ENCODE results near the gene TNKS1BP1. TPM values are rescaled to one million over a fixed set of nuclear protein-coding genes. Genes with fewer than 3 reads are reported as not detected.

The TNKS1BP1 gene
- polyA plus RNA-seq, 6 donors from 2014 or later, result 1.1 to 3.8 (median 2.9) TPM; not detected in 1

GRCh38 chr11:57359896-57360690 lies 35.3 kb upstream of the TNKS1BP1 start:
- no peak for ATAC-seq (ENCODE audit: low read depth in 2 of 2)
- no peak for DNase-seq
- Mint-ChIP-seq H3K4me3 (no peak overlapping the region), H3K9me3 (no peaks in the 10 kb centered on the region), H3K36me3 (no peaks in the 10 kb centered on the region), H3K27ac (no peak overlapping the region), H3K4me1 (peaks cover 0 to 2% (median 0%) of the 10 kb centered on the region in 3 donors), H3K27me3 (peaks cover 22 to 27% (median 22%) of the 10 kb centered on the region in 3 donors)

DNA sequence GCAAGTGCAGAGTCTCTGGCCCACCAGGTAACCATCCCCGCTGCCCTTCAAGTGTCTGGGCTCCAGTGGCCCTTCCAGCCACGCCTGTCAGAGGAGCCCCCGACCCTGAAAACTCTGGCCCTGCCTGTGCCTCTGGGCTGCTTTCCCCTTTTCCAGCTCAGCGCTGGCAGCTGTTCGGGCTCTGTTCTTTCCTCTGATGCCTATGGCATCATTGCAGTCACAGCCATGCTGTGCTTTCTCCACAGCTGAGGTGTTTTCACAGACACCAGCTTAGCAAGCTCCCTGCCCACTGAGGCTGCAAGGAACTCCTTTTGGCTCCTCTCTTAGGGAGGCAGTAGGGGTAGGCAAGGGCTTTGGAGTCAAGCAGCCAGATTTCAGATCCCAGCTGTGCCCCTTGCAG lies 34.6 kb upstream of the TNKS1BP1 start:
- no peak overlapping the region for H3K4me3 Mint-ChIP-seq
- ATAC-seq (ENCODE audit: low read depth in 2 of 2) (no peak), DNase-seq (no peak)
- peaks cover 0 to 4% (median 2%) of the 10 kb centered on the region in 3 donors for H3K4me1 Mint-ChIP-seq
- H3K9me3 Mint-ChIP-seq, result no peaks in the 10 kb centered on the region
- H3K27ac Mint-ChIP-seq, result no peak overlapping the region
- H3K27me3 Mint-ChIP-seq, result peaks cover 21 to 28% (median 28%) of the 10 kb centered on the region in 3 donors
- H3K36me3 Mint-ChIP-seq, result no peaks in the 10 kb centered on the region

DNA sequence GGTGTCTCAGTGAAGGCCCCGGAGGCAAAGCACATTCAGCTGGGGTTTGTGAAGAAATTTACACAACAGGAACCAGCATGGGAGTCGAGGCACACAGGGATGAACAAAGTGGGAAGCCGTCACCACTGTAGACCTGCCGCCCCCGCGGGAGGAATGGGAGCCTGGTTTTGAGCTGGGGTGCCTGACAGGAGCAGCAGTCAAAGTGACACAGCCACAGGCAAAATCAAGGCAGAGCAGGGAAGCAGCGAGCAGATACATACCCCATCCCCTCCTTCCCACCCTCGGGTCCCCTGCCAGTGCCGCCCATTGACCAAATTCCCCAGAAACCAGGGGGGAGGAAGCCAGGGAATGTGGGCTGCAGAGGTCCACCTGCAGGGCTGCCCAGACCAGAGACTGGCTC lies 34.2 kb upstream of the TNKS1BP1 start:
- no peak for ATAC-seq (ENCODE audit: low read depth in 2 of 2)
- H3K27me3 Mint-ChIP-seq, result peaks cover 19 to 31% (median 28%) of the 10 kb centered on the region in 3 donors
- no peak for DNase-seq
- H3K36me3 Mint-ChIP-seq, result no peaks in the 10 kb centered on the region
- no peak overlapping the region for H3K4me3 Mint-ChIP-seq
- peaks cover 0 to 5% (median 2%) of the 10 kb centered on the region in 3 donors for H3K4me1 Mint-ChIP-seq
- H3K9me3 Mint-ChIP-seq, result no peaks in the 10 kb centered on the region
- no peak overlapping the region for H3K27ac Mint-ChIP-seq

DNA sequence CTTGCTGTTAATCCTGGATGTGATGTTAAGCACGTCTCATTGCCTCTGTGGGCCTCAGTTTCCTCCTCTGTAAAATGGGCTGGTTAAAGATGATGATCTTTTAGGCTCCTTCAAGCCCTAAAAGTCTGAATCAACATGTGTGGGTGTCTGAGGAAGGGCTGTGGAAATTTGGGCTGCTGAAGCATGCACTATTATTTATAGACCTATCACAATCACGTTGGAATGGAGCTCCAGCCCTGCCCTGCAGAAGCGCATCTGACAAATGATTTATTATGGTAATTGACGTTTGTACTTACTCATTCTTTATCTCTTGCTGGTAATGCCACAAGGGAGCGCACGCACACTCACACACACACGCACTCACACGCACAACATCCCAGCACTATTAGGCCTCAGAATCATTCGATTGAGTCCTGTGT lies 33.8 kb upstream of the TNKS1BP1 start:
- H3K36me3 Mint-ChIP-seq, result no peaks in the 10 kb centered on the region
- H3K27ac Mint-ChIP-seq, result peak overlapping the region in 1 of 6 donors; percentile 5

GRCh38 chr11:57357856-57358255 lies 33.1 kb upstream of the TNKS1BP1 start:
- Mint-ChIP-seq H3K27me3 (peaks cover 13 to 28% (median 28%) of the 10 kb centered on the region in 3 donors), H3K9me3 (no peaks in the 10 kb centered on the region), H3K27ac (no peak overlapping the region), H3K4me1 (peaks cover 0 to 5% (median 2%) of the 10 kb centered on the region in 3 donors), H3K4me3 (no peak overlapping the region), H3K36me3 (no peaks in the 10 kb centered on the region)
- DNase-seq, result no peak
- ATAC-seq (ENCODE audit: low read depth in 2 of 2), result no peak

More for the DNA sequence above, 33.8 kb upstream of the TNKS1BP1 start:
- Mint-ChIP-seq H3K27me3 (peaks cover 19 to 31% (median 28%) of the 10 kb centered on the region in 3 donors), H3K4me1 (peaks cover 0 to 5% (median 2%) of the 10 kb centered on the region in 3 donors), H3K4me3 (no peak overlapping the region), H3K9me3 (no peaks in the 10 kb centered on the region)
- ATAC-seq (ENCODE audit: low read depth in 2 of 2) (no peak), DNase-seq (no peak)

DNA sequence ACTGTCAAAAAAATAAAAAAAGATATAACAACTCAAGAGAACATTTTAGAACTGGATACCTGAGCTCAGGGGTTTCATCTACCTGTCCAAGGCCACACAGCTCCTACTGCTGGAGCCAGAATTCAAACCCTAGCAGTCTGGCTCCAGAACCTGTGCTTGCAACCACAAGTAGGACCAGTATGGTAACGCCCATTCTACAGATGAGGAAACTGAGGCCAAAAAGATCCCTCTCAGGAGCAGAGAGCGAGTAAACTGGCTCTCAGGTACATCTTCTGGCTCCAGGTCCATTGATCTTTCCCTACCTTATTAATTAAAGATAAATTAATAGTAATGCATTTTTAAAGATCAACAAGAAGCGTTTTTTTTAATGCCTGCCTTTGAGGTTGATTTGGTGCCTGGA lies 32.6 kb upstream of the TNKS1BP1 start:
- DNase-seq, result no peak
- Mint-ChIP-seq H3K27me3 (peaks cover 12 to 27% (median 25%) of the 10 kb centered on the region in 3 donors), H3K36me3 (no peaks in the 10 kb centered on the region), H3K27ac (no peak overlapping the region), H3K9me3 (no peaks in the 10 kb centered on the region), H3K4me1 (peaks cover 0 to 5% (median 2%) of the 10 kb centered on the region in 3 donors), H3K4me3 (no peak overlapping the region)
- no peak for ATAC-seq (ENCODE audit: low read depth in 2 of 2)

DNA sequence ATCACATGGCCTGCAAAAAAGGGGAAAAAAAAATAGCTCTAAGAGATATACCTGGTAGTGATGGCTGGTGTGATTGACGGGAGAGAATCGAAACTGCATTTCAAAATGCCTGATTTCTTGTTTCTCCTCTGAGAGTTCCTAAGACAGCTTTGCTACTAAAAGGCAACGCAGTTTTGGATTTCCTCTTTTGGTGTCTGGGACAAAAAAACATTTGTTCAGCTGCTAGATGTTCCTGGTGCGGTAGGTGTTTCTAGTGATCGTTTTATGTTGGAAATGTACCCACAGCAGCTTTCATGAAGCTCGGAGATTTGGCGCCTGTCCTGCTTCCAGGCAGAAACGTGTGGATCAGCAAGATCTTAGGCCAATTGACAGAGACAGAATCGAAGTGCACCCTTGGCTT lies 31.5 kb upstream of the TNKS1BP1 start:
- Mint-ChIP-seq H3K27me3 (peaks cover 10 to 22% (median 20%) of the 10 kb centered on the region in 3 donors), H3K36me3 (no peaks in the 10 kb centered on the region), H3K9me3 (peaks cover 0 to 5% (median 4%) of the 10 kb centered on the region in 7 donors), H3K4me3 (no peak overlapping the region), H3K27ac (no peak overlapping the region), H3K4me1 (peaks cover 0 to 5% (median 2%) of the 10 kb centered on the region in 3 donors)
- ATAC-seq (ENCODE audit: low read depth in 2 of 2), result no peak
- no peak for DNase-seq

DNA sequence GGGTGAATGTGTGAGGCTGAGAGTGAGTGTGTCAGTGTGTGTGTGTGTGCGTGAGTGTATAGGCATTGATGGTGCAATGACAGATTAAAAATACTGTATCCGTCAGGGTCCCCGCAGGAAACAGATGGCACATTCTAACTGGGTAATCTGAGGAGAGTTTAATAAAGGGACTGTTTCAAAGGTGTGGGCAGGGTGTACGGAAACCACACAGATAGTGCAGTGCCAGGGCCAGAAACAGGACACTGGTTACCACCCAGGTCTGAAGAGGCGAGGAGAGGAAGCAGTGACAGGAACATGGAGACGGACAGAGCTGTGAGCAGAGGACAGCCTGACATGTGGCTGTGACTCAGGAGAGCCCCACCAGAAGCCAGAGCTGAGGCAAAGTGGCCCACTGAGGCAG lies 29.9 kb upstream of the TNKS1BP1 start:
- no peak for DNase-seq
- no peak overlapping the region for H3K4me3 Mint-ChIP-seq
- H3K27ac Mint-ChIP-seq, result no peak overlapping the region
- no peak for ATAC-seq (ENCODE audit: low read depth in 2 of 2)
- H3K27me3 Mint-ChIP-seq, result peaks cover 11 to 26% (median 20%) of the 10 kb centered on the region in 3 donors
- H3K9me3 Mint-ChIP-seq, result peaks cover 0 to 6% (median 5%) of the 10 kb centered on the region in 7 donors
- H3K4me1 Mint-ChIP-seq, result peaks cover 5 to 6% (median 6%) of the 10 kb centered on the region in 3 donors
- no peaks in the 10 kb centered on the region for H3K36me3 Mint-ChIP-seq

- Mint-ChIP-seq H3K4me3 (no peak overlapping the region), H3K9me3 (peaks cover 0 to 6% (median 5%) of the 10 kb centered on the region in 7 donors), H3K27me3 (peaks cover 11 to 26% (median 20%) of the 10 kb centered on the region in 3 donors), H3K36me3 (no peaks in the 10 kb centered on the region), H3K27ac (no peak overlapping the region), H3K4me1 (peaks cover 5 to 6% (median 6%) of the 10 kb centered on the region in 3 donors)
- ATAC-seq (ENCODE audit: low read depth in 2 of 2), result no peak
- DNase-seq, result no peak
Observed at GRCh38 chr11:57353852-57354251, 29.1 kb upstream of the TNKS1BP1 start.

DNA sequence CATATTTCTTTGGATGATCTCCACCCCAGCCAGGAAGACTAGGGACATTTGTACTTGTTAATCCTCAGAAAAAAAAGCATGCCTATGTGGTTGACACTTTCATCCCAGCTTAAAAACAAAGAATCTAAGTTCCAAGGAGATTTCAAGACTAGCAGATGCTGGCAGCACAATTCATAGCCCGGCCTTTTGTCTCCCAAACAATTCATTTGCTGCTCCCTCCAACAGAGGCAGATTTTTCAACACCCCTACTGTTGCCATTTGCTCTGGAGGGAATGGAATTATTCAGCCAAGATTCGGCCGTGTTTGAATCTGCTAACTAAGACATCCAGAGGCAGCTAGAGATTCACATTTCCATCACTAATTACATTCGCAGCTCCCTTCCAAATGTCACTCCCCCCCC lies 28.7 kb upstream of the TNKS1BP1 start:
- Mint-ChIP-seq H3K27ac (peak overlapping the region in 1 of 6 donors; percentile 34), H3K36me3 (no peaks in the 10 kb centered on the region), H3K27me3 (peaks cover 15 to 26% (median 20%) of the 10 kb centered on the region in 3 donors), H3K4me1 (peaks cover 5 to 6% (median 6%) of the 10 kb centered on the region in 3 donors), H3K9me3 (peaks cover 0 to 6% (median 5%) of the 10 kb centered on the region in 7 donors), H3K4me3 (no peak overlapping the region)
- DNase-seq (no peak), ATAC-seq (ENCODE audit: low read depth in 2 of 2) (no peak)

- DNase-seq, result no peak
- H3K27ac Mint-ChIP-seq, result no peak overlapping the region
- H3K9me3 Mint-ChIP-seq, result peaks cover 0 to 6% (median 5%) of the 10 kb centered on the region in 7 donors
- no peak overlapping the region for H3K4me3 Mint-ChIP-seq
- peaks cover 17 to 26% (median 21%) of the 10 kb centered on the region in 3 donors for H3K27me3 Mint-ChIP-seq
- no peak for ATAC-seq (ENCODE audit: low read depth in 2 of 2)
- no peaks in the 10 kb centered on the region for H3K36me3 Mint-ChIP-seq
- H3K4me1 Mint-ChIP-seq, result peaks cover 5 to 6% (median 6%) of the 10 kb centered on the region in 3 donors
Observed at GRCh38 chr11:57353036-57353435, 28.3 kb upstream of the TNKS1BP1 start.

DNA sequence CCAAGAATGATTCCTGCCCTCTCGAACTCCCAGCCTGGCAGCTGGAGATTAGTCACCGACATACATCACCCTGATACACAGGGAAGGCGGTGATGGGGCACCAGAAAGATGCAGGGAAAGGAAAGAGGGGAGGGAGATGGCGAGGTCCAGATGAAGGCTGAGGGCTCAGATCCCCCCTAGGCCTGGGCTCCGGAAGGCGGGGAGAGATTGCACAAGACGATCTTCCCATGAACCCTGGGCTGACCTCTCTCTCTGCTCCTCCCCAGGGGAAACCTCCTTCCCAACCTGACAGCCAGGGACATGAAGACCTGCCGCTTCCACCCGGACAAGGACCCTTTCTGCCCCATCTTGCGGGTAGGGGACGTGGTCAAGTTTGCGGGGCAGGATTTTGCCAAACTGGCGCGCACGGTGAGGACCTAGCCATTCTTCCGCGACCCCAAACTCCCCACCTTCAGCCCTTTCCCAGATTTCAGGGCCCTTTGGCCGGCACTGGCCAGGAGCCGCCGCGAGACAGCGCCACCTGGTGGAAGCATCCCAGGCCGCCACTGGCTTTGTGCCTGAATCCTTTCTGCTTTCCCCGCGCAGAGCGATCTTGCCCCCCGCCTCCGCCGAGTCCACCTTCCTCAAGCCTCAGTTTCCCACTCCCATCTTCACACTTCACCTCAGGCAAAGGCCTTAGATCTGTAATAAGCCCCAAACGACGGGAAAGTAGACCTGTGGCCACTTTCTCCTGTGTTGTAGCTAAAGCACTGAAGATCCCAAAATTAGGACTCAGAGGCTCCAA lies 24.9 kb upstream of the TNKS1BP1 start:
- Mint-ChIP-seq H3K4me3 (no peak overlapping the region), H3K9me3 (peaks cover 0 to 6% (median 5%) of the 10 kb centered on the region in 7 donors), H3K4me1 (peaks cover 6 to 11% (median 10%) of the 10 kb centered on the region in 3 donors), H3K36me3 (no peaks in the 10 kb centered on the region), H3K27me3 (peaks cover 12 to 31% (median 16%) of the 10 kb centered on the region in 3 donors), H3K27ac (peak overlapping the region in 1 of 6 donors; percentile 39)
- ATAC-seq (ENCODE audit: low read depth in 2 of 2) (peak; percentile 37 to 63), DNase-seq (peak; percentile 36)

- peaks cover 6 to 10% (median 7%) of the 10 kb centered on the region in 3 donors for H3K4me1 Mint-ChIP-seq
- H3K9me3 Mint-ChIP-seq, result peaks cover 0 to 6% (median 5%) of the 10 kb centered on the region in 7 donors
- H3K27me3 Mint-ChIP-seq, result peaks cover 6 to 22% (median 10%) of the 10 kb centered on the region in 3 donors
- DNase-seq (no peak), ATAC-seq (ENCODE audit: low read depth in 2 of 2) (no peak)
- H3K27ac Mint-ChIP-seq, result no peak overlapping the region
- H3K36me3 Mint-ChIP-seq, result no peaks in the 10 kb centered on the region
- H3K4me3 Mint-ChIP-seq, result no peak overlapping the region
Observed at GRCh38 chr11:57348636-57349313, 24.0 kb upstream of the TNKS1BP1 start.
